Keratinocyte (primary cell): ENCODE results near the gene STUB1. TPM values are rescaled to one million over a fixed set of nuclear protein-coding genes. Genes with fewer than 3 reads are reported as not detected.

Source experiments
- DNase-seq: peaks from one replicate; pipeline ENCODE4 v3.0.0-alpha.2; 2011; ENCODE audit warnings: low read depth, missing footprints, low spot score
- FAIRE-seq: peaks from 2 replicates; lab custom pipeline; 2011; peaks lifted over from hg19 to GRCh38; lab: Jason Lieb, UNC
- H2AFZ ChIP-seq: 2 replicates; pipeline ENCODE4 v1.6.0; 2012; ENCODE audit warnings: low read length, control low read depth, inconsistent platforms; ENCODE audit not compliant: control insufficient read depth
- H3K27ac ChIP-seq: 2 replicates; pipeline ENCODE4 v1.5.1; 2011; ENCODE audit warnings: low read length; ENCODE audit not compliant: control insufficient read depth, insufficient read depth
- H3K27me3 ChIP-seq: 3 replicates; pipeline ENCODE4 v1.6.0; 2011; ENCODE audit warnings: low read length; ENCODE audit not compliant: control insufficient read depth, insufficient read depth; ENCODE audit errors: extremely low read depth
- H3K36me3 ChIP-seq, 2 experiments: 2 replicates in 1 of 2; 3 replicates in 1 of 2; pipeline ENCODE4 v1.5.1; 2011; ENCODE audit warnings: low read length in 2 of 2, mild to moderate bottlenecking in 1 of 2; ENCODE audit not compliant: control insufficient read depth in 2 of 2, insufficient read depth in 2 of 2; ENCODE audit errors: extremely low read depth in 1 of 2
- H3K4me1 ChIP-seq: 3 replicates; pipeline ENCODE4 v1.5.1; 2011; ENCODE audit warnings: low read length; ENCODE audit not compliant: control insufficient read depth, insufficient read depth; ENCODE audit errors: extremely low read depth
- H3K4me2 ChIP-seq: 3 replicates; pipeline ENCODE4 v1.6.0; 2011; ENCODE audit warnings: low read depth, low read length; ENCODE audit not compliant: control insufficient read depth, insufficient read depth; ENCODE audit errors: extremely low read depth
- H3K4me3 ChIP-seq, 3 experiments: fragments of 200-600 bp in 1 of 3; sonication (generic) in 1 of 3; 2 replicates in 2 of 3; 3 replicates in 1 of 3; pipeline ENCODE4 v1.5.1; 2011 to 2016; ENCODE audit warnings: low read length in 3 of 3, mild to moderate bottlenecking in 3 of 3, control low read depth in 2 of 3, inconsistent platforms in 1 of 3, low read depth in 1 of 3, mixed read lengths in 1 of 3, mixed run types in 1 of 3, moderate library complexity in 1 of 3; ENCODE audit not compliant: control insufficient read depth in 2 of 3, insufficient read depth in 2 of 3; ENCODE audit errors: extremely low read depth in 1 of 3
- H3K79me2 ChIP-seq: 2 replicates; pipeline ENCODE4 v1.6.0; 2012; ENCODE audit warnings: low read length; ENCODE audit not compliant: control insufficient read depth, insufficient read depth
- H3K9ac ChIP-seq: 3 replicates; pipeline ENCODE4 v1.6.0; 2011; ENCODE audit warnings: low read length; ENCODE audit not compliant: control insufficient read depth, insufficient read depth; ENCODE audit errors: extremely low read depth
- H3K9me1 ChIP-seq: 3 replicates; pipeline ENCODE4 v1.6.0; 2011; ENCODE audit warnings: low read length; ENCODE audit not compliant: control insufficient read depth, insufficient read depth; ENCODE audit errors: extremely low read depth
- H3K9me3 ChIP-seq: 2 replicates; pipeline ENCODE4 v1.5.1; 2012; ENCODE audit warnings: low read depth, low read length; ENCODE audit not compliant: control insufficient read depth
- H4K20me1 ChIP-seq: 3 replicates; pipeline ENCODE4 v1.6.0; 2011; ENCODE audit warnings: low read length; ENCODE audit not compliant: control insufficient read depth, insufficient read depth; ENCODE audit errors: extremely low read depth
- EZH2 ChIP-seq: IDR thresholded peaks from one replicate; pipeline ENCODE4 v1.6.1; 2012; ENCODE audit warnings: inconsistent platforms, mild to moderate bottlenecking, low read length, moderate library complexity
- dilution Hi-C: fragments of 300-500 bp; cut with MboI; formaldehyde crosslinking; loops from one replicate; pipeline ENCODE4 v1.7.0; 2020; ENCODE audit warnings: low sequenced_read_pairs; ENCODE audit not compliant: extremely low pct_ligation_motif_present
- polyA plus RNA-seq, 5 experiments: library from polyadenylated mRNA; depleted of rRNA in 3 of 5; stranded (reverse) in 3 of 5; stranded (forward) in 1 of 5; unstranded in 1 of 5; fragments of >200 nt; gene quantifications; 1 replicate in 1 of 5; 2 replicates in 3 of 5; 3 replicates in 1 of 5; pipeline versions ENCODE4 v1.2.1 to v1.2.3, GENCODE V29; 2011 to 2012; ENCODE audit warnings: missing spikeins in 2 of 5, low read depth in 1 of 5, low replicate concordance in 1 of 5
- TF ChIP-seq, protein P1 (sequence below), 3 experiments: IDR thresholded peaks in 1 of 3; conservative IDR thresholded peaks in 1 of 3; optimal IDR thresholded peaks in 1 of 3; 2 replicates in 2 of 3; 3 replicates in 1 of 3; pipeline versions ENCODE3 to v1.5.1; 2011; ENCODE audit warnings: low read length in 3 of 3, mild to moderate bottlenecking in 3 of 3, moderate library complexity in 2 of 3, control low read depth in 1 of 3, inconsistent platforms in 1 of 3; ENCODE audit not compliant: insufficient read depth in 2 of 3; ENCODE audit errors: extremely low read depth in 1 of 3

STUB1 gene
- polyA plus RNA-seq, 1 donor (not counting 4 experiments of a cell fraction or from before 2014, with no cell fraction given), result 124 TPM

DNA sequence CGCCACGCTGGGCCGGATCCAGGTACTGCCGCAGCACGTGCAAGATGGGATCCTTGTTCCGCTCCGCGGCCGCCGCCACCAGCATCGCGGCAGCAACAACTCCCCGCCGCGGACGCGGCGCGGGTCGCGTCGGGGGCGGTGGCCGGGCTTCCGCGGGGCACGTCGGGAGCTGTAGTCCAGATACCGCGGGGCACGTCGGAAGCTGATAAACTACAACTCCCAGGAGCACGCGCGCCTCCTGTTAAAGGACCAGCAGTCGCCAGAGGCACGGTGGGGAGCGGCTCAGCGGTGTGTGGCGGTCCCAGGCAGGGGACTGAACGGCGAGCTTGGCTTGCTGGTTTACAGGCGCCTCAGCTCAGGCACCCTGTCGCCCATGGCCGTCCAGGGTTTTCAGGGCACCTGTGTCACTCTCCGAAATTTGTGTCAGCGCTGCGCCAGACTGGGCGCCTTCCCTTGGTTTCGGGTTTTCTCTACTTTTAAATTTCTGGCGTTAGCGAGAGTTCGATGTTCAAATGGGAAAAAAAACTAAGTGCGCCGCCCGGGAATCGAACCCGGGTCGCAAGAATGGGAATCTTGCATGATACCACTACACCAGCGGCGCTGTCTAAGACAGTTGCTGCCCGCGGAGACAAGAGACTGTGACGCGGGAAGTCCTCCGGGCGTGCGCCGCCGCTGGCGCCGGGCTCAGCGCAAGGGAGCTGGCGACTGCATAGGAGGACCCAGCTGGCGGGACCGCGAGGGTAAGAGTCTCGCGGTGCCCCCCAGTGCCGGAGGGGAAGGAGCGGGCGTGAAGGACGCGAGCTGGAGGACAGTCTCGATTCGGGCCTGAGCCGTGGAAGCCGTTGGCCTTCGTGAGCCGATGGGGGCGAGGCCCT lies 43.8 kb upstream of the STUB1 start, which contains the start of gene METTL26:
TSS of gene METTL26 (minus strand) at position 100 of the 875 bp plus-strand sequence. CDS start at position 85, 15 bp downstream.
- DNase-seq, result peak; percentile 81
- Histone ChIP-seq H3K9ac (peak within 1 kb of the TSS; percentile 85), H4K20me1 (no peaks in the 10 kb centered on the region), H3K4me2 (peak within 1 kb of the TSS; percentile 85), H3K9me3 (no peaks in the 10 kb centered on the region), H3K27ac (peak within 1 kb of the TSS; percentile 90), H3K36me3 (peaks cover 2 to 10% of the 10 kb centered on the region in 2 experiments), H3K27me3 (no peaks in the 10 kb centered on the region), H3K9me1 (no peaks in the 10 kb centered on the region), H3K4me3 (peak within 1 kb of the TSS; percentile 74 to 85 (median 83)), H3K79me2 (peaks cover 8% of the 10 kb centered on the region), H3K4me1 (peaks cover 8% of the 10 kb centered on the region), H2AFZ (peak within 1 kb of the TSS; percentile 95)
- peak; percentile 56 for FAIRE-seq
- dilution Hi-C loops, result no loop called here
- TF ChIP-seq, protein P1, sequence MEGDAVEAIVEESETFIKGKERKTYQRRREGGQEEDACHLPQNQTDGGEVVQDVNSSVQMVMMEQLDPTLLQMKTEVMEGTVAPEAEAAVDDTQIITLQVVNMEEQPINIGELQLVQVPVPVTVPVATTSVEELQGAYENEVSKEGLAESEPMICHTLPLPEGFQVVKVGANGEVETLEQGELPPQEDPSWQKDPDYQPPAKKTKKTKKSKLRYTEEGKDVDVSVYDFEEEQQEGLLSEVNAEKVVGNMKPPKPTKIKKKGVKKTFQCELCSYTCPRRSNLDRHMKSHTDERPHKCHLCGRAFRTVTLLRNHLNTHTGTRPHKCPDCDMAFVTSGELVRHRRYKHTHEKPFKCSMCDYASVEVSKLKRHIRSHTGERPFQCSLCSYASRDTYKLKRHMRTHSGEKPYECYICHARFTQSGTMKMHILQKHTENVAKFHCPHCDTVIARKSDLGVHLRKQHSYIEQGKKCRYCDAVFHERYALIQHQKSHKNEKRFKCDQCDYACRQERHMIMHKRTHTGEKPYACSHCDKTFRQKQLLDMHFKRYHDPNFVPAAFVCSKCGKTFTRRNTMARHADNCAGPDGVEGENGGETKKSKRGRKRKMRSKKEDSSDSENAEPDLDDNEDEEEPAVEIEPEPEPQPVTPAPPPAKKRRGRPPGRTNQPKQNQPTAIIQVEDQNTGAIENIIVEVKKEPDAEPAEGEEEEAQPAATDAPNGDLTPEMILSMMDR (optimal IDR thresholded peaks at IDR 0.05 in 1 of 3, IDR thresholded peaks at IDR 0.05 in 1 of 3, conservative IDR thresholded peaks at IDR 0.05 in 1 of 3; ENCODE audit: extremely low read depth in 1 of 3, insufficient read depth in 2 of 3, low read length in 3 of 3), result peak in 1 of 3 experiments; percentile 12
- no peak for TF ChIP-seq EZH2

DNA sequence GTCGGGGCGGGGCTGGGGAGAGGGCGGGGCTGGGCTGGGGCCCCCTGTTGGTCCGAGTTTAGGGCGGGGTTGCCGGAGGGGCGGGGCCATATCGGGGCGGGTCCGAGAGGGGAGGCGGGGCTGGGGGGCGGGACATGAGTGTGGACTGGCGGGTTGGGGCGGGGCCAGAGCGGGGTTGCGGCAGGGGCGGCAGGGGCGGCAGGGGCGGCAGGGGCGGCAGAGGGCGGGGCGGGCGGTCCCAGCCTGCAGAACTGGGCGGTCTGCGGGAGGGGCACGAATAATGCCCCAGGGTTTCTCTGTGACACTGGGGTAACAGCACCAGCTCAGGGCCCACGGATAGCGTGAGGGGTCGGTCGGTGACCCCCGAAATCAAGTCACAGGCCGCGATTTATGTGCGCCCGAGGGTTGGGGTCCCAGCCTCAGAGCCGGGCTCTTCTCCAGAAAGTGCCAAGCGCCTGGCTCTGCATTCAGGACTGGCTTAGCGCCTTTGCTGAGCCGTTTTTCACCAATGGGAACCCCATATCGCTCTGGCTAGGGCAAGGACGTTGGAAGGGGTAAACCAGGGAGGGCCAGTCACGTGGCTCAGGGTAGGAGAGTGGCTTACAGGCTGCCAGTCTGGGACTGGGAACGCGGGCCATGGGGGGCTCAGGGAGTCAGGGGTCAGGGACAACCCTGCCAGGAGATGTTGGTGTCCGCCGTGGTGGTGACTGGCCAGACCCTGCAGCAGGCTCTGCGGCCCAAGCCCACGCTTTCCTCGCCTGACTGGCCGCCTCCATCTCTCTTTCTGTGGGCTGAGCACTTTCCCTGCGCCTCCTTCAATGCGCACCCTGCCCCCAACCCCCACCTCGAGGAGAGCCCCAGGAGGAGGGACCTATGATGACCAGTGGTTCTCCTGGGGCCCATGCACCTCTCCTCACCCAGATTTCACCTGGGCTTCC lies 42.9 kb upstream of the STUB1 start:
- peaks cover 8% of the 10 kb centered on the region for H3K4me1 ChIP-seq
- H2AFZ ChIP-seq, result peak overlapping the region; percentile 95
- H3K9me1 ChIP-seq, result no peaks in the 10 kb centered on the region
- FAIRE-seq (no peak), DNase-seq (peak; percentile 60)
- dilution Hi-C loops, result no loop called here
- peak overlapping the region; percentile 74 to 85 (median 83) for H3K4me3 ChIP-seq
- H4K20me1 ChIP-seq, result no peaks in the 10 kb centered on the region
- H3K79me2 ChIP-seq, result peaks cover 8% of the 10 kb centered on the region
- H3K36me3 ChIP-seq, result peaks cover 2 to 10% of the 10 kb centered on the region in 2 experiments
- peak overlapping the region; percentile 90 for H3K27ac ChIP-seq
- peak overlapping the region; percentile 56 for H3K4me2 ChIP-seq
- no peak for TF ChIP-seq EZH2
- TF ChIP-seq, protein P1 (optimal IDR thresholded peaks at IDR 0.05 in 1 of 3, IDR thresholded peaks at IDR 0.05 in 1 of 3, conservative IDR thresholded peaks at IDR 0.05 in 1 of 3; ENCODE audit: extremely low read depth in 1 of 3, insufficient read depth in 2 of 3, low read length in 3 of 3), result no peak
- peak overlapping the region; percentile 85 for H3K9ac ChIP-seq
- no peaks in the 10 kb centered on the region for H3K9me3 ChIP-seq
- H3K27me3 ChIP-seq, result no peaks in the 10 kb centered on the region
